ENCODE measurements around the gene HTR2B. TPM values are rescaled to one million over a fixed set of nuclear protein-coding genes. Genes with fewer than 3 reads are reported as not detected.

HTR2B gene
- total and polyA plus RNA-seq, 7 donors = 0.23 to 18.3 (median 7.6) TPM; not detected in 1

DNA sequence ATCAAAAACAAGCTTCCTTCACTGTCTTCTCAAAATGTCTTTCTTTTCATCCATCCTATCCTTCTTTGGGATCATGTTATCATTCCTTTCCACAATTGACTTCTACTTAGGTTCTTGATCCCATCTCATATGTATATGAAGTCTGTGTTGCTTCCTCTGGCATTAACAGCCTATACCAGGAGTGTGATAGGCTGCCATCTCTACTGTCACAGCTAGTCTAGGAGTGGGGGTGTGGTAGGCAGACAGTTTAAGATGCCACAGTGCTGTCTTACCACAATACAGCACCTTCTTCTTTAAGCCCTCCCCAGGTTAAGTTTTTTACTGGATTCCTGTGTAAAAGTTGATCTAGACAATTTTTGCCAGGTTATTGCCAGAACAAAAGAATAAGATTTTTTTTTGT is 3.7 kb upstream of the HTR2B start:
- no peaks in the 10 kb centered on the region for H3K27me3 ChIP-seq
- no peak for DNase-seq
- peaks cover 0 to 44% (median 8%) of the 10 kb centered on the region in 4 donors for H3K4me1 ChIP-seq
- no peak overlapping the region for H3K4me3 ChIP-seq
- no peak overlapping the region for H3K27ac ChIP-seq
- TF ChIP-seq POLR2AphosphoS5 (IDR thresholded peaks at IDR 0.05) (no peak), EP300 (IDR thresholded peaks at IDR 0.05) (no peak), POLR2A (IDR thresholded peaks at IDR 0.05) (no peak)
- TF ChIP-seq, protein P1, sequence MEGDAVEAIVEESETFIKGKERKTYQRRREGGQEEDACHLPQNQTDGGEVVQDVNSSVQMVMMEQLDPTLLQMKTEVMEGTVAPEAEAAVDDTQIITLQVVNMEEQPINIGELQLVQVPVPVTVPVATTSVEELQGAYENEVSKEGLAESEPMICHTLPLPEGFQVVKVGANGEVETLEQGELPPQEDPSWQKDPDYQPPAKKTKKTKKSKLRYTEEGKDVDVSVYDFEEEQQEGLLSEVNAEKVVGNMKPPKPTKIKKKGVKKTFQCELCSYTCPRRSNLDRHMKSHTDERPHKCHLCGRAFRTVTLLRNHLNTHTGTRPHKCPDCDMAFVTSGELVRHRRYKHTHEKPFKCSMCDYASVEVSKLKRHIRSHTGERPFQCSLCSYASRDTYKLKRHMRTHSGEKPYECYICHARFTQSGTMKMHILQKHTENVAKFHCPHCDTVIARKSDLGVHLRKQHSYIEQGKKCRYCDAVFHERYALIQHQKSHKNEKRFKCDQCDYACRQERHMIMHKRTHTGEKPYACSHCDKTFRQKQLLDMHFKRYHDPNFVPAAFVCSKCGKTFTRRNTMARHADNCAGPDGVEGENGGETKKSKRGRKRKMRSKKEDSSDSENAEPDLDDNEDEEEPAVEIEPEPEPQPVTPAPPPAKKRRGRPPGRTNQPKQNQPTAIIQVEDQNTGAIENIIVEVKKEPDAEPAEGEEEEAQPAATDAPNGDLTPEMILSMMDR (IDR thresholded peaks at IDR 0.05) = no peak
- no peaks in the 10 kb centered on the region for H3K9me3 ChIP-seq
- no peaks in the 10 kb centered on the region for H3K36me3 ChIP-seq
- intact Hi-C loops (cut with DNase I) = no loop called here

DNA sequence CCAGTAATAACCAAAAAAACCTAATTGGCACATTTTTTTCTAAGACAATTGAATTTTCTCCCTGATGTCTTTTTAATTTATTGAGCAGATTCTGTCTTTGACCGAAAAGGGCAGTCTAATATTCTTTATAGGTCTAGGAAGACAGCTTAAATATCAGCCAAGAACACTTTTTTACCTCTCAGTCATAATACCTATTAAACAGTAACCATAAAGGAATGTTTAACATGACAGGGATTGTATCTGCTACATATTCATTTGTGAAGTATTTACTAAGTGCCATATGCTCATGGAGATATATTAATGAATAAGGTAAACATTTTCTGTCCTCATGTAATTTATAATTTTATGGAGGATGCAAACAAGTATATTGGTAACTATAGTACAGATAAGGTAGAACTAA is 3.1 kb upstream of the HTR2B start:
- H3K4me3 ChIP-seq = no peak overlapping the region
- no peak for DNase-seq
- no peak overlapping the region for H3K27ac ChIP-seq
- 90% methylated on average over 1 of the region's 1 CpG for WGBS, 2 donors
- TF ChIP-seq POLR2A (IDR thresholded peaks at IDR 0.05) (no peak), EP300 (IDR thresholded peaks at IDR 0.05) (no peak), POLR2AphosphoS5 (IDR thresholded peaks at IDR 0.05) (no peak)
- TF ChIP-seq, protein P1 (IDR thresholded peaks at IDR 0.05) = no peak
- no peaks in the 10 kb centered on the region for H3K36me3 ChIP-seq
- H3K27me3 ChIP-seq = no peaks in the 10 kb centered on the region
- peaks cover 0 to 41% (median 8%) of the 10 kb centered on the region in 4 donors for H3K4me1 ChIP-seq
- intact Hi-C loops (cut with DNase I) = no loop called here
- no peaks in the 10 kb centered on the region for H3K9me3 ChIP-seq

DNA sequence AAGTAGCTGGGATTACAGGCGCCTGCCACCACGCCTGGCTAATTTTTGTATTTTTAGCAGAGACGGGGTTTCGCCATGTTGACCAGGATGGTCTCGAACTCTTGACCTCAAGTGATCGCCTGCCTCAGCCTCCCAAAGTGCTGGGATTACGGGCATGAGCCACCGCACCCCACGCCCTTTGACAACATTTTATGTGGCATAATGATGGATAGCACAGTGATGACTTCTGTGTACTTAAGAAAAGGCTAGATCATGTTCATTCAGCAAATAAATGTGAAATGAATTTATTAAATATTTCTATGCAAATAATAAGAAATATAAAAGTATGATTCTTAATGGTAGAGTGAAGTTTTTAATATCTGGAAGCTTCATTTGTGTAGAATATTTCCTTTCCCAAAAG is 2.6 kb upstream of the HTR2B start:
- peaks cover 0 to 41% (median 8%) of the 10 kb centered on the region in 4 donors for H3K4me1 ChIP-seq
- DNase-seq = no peak
- no peak overlapping the region for H3K27ac ChIP-seq
- intact Hi-C loops (cut with DNase I) = no loop called here
- 86 to 94% methylated on average over 9 of the region's 9 CpGs for WGBS, 2 donors
- no peaks in the 10 kb centered on the region for H3K9me3 ChIP-seq
- no peak overlapping the region for H3K4me3 ChIP-seq
- H3K27me3 ChIP-seq = no peaks in the 10 kb centered on the region
- no peaks in the 10 kb centered on the region for H3K36me3 ChIP-seq
- TF ChIP-seq, protein P1 (IDR thresholded peaks at IDR 0.05) = no peak
- no peak for TF ChIP-seq POLR2A (IDR thresholded peaks at IDR 0.05)
- no peak for TF ChIP-seq POLR2AphosphoS5 (IDR thresholded peaks at IDR 0.05)
- no peak for TF ChIP-seq EP300 (IDR thresholded peaks at IDR 0.05)

DNA sequence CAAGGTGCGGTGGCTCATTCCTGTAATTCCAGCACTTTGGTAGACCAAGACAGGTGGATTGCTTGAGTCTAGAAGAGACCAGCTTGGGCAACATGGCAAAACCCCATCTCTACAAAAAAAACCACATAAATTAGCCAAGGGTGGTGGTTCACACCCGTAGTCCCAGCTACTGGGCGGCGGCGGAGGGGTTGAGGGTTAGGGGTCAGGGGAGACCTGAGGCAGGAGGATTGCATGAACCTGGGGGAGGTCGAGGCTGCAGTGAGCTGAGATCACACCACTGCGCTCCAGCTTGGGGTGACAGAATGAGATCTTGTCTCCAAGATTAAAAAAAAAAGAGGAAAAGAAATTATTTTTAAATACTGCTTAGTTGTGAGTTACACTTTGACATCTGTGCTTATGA is 1.3 kb upstream of the HTR2B start:
- no peaks in the 10 kb centered on the region for H3K36me3 ChIP-seq
- no peak for DNase-seq
- no peaks in the 10 kb centered on the region for H3K9me3 ChIP-seq
- TF ChIP-seq EP300 (IDR thresholded peaks at IDR 0.05) (no peak), POLR2A (IDR thresholded peaks at IDR 0.05) (no peak), POLR2AphosphoS5 (IDR thresholded peaks at IDR 0.05) (no peak)
- TF ChIP-seq, protein P1 (IDR thresholded peaks at IDR 0.05) = no peak
- intact Hi-C loops (cut with DNase I) = no loop called here
- H3K27me3 ChIP-seq = no peaks in the 10 kb centered on the region
- peaks cover 0 to 35% (median 8%) of the 10 kb centered on the region in 4 donors for H3K4me1 ChIP-seq
- 92 to 96% methylated on average over 7 of the region's 7 CpGs for WGBS, 2 donors
- no peak overlapping the region for H3K27ac ChIP-seq
- no peak overlapping the region for H3K4me3 ChIP-seq

DNA sequence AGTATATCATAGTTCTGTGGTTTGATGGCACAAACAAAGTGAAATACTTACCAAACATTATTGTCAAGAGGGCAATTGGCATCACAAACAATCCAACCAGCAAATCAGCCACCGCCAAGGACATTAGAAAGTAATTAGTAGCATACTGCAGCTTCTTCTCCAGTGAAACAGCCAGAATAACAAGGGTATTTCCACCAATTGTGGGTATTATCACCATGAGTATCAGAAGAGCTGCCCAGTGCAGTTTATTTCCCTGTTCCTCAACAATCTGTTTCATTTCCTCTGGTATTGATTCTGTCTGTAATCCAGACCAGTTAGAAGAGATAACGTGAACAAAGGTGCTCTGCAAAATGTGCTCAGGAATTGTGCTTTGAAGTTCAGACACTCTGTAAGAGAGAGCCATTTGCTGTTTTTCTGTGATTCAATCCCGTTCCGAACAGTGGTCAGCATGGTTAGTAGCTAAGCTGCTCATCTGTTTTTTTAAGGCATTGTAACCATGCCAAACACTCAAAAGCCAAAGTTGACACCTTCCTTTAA is 1.4 kb downstream of the HTR2B start:
- Histone ChIP-seq H3K27ac (peak overlapping the region; percentile 3 to 70 (median 44)), H3K36me3 (no peaks in the 10 kb centered on the region), H3K27me3 (no peaks in the 10 kb centered on the region), H3K4me3 (peak overlapping the region; percentile 14 to 43 (median 26)), H3K4me1 (peaks cover 0 to 36% (median 6%) of the 10 kb centered on the region in 4 donors), H3K9me3 (no peaks in the 10 kb centered on the region)
- intact Hi-C loops (cut with DNase I) = no loop called here
- 70 to 79% methylated on average over 4 of the region's 4 CpGs for WGBS, 2 donors
- DNase-seq = no peak
- TF ChIP-seq EP300 (IDR thresholded peaks at IDR 0.05) (no peak), POLR2AphosphoS5 (IDR thresholded peaks at IDR 0.05) (peak in 1 of 4 donors; percentile 28)
